ENCODE results near the gene STRA8.

STRA8 gene

DNA sequence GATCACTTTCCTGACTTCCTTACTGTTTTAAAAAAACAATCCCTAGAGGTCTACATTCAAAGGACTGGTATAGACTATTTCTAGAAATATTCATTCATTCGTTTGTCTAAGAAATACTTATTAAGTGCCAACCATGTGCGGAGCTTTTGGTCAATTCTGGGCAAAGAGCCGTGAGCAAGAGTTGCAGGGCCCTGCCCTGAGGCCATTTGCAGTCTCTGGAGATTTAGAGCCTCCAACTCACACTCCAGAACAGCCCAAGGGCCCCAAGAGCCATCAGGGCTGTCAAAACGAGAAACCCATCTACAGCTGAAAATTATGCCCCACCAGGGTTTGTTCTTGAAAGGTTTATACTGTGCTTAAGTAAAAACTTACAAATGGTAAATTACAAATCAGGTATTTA, 38.5 kb upstream of the STRA8 start:
- Histone ChIP-seq H3K4me1 (ENCODE audit: insufficient read depth, low read length) (peaks cover 5% of the 10 kb centered on the region), H2AFZ (ENCODE audit: low read depth, low read length) (no peak overlapping the region), H3K4me3 (ENCODE audit: low read length) (no peak overlapping the region), H3K27me3 (ENCODE audit: insufficient read depth, low read length) (no peaks in the 10 kb centered on the region), H3K9me3 (ENCODE audit: low read length) (no peaks in the 10 kb centered on the region), H3K36me3 (ENCODE audit: insufficient read depth, low read length) (peaks cover 33% of the 10 kb centered on the region)

DNA sequence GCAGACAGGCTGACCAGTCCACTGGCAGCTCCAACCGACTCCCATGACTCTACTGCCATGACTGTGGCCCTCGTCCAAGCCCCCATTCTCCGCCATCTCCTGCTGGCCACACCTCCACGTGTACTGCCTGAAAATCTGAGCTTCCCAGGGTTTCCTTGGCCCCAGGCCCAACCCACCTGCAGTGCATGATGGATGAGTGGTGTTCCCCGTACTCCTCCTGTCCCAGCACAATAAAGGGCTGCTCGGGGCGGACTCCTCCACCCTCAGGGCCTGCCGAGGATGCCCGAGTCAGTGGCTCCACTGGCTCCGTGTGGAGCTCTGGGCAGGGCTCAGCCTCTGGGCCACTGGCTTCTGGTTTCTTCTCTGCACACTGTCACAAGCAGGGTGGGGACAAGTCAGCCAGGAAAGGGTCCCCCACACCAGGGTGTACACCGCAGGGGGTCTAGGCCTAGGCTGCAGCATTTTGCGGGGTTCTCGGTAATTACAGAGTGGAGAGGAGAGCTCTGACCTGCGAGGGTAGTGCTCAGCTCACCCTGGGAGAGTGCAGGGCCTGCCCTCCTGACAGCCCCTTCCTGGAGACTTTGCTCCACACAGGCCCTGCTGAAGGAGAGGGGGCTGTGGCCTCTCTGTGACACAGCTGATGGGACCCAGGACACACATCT, 37.5 kb upstream of the STRA8 start:
- H3K36me3 ChIP-seq (ENCODE audit: insufficient read depth, low read length): peaks cover 33% of the 10 kb centered on the region
- H3K9me3 ChIP-seq (ENCODE audit: low read length): no peaks in the 10 kb centered on the region

GRCh38 chr7:135197343-135197742, 36.3 kb upstream of the STRA8 start:
- Histone ChIP-seq H2AFZ (ENCODE audit: low read depth, low read length) (no peak overlapping the region), H3K4me1 (ENCODE audit: insufficient read depth, low read length) (peaks cover 5% of the 10 kb centered on the region), H3K9me3 (ENCODE audit: low read length) (no peaks in the 10 kb centered on the region), H3K27me3 (ENCODE audit: insufficient read depth, low read length) (no peaks in the 10 kb centered on the region), H3K36me3 (ENCODE audit: insufficient read depth, low read length) (peaks cover 34% of the 10 kb centered on the region), H3K4me3 (ENCODE audit: low read length) (no peak overlapping the region)

More for the DNA sequence above, 37.5 kb upstream of the STRA8 start:
- H3K27me3 ChIP-seq (ENCODE audit: insufficient read depth, low read length): no peaks in the 10 kb centered on the region
- H3K4me1 ChIP-seq (ENCODE audit: insufficient read depth, low read length): peaks cover 5% of the 10 kb centered on the region
- no peak overlapping the region for H3K4me3 ChIP-seq (ENCODE audit: low read length)
- no peak overlapping the region for H2AFZ ChIP-seq (ENCODE audit: low read depth, low read length)

DNA sequence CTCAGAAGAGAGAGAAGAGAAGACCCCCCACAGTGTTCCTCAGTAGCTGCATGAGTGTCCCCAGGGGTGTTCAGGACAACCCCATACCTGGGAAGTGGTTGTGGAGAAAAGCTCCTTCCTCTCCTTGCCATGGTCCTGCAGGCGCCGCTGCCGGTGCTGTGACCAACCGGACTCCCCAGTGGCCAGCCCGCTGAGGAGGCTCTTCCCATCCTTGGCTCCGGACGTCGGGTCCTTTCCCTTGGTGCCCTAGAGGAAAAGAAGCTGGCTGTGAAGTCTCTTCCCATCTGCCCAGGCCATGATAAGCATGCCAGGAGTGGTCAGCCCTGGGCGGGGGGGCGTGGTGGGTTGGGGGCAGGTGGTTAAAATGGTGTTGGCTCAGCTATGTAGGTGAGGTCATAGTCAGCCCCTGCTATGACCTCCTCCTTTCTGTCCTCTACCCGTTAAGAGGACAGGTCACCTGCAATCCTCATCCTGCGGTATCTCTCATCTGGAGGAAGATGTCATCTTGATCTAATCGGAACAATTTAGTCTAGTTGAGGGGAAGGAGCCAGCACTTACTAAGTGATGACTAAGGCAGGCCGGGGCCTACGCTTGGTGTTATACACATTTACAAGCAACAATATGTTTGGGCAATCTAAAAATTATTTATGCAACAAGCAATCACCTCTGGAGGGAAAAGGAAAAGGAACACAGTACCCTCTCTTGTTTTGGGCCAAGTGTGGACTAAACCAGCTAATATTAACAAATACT, 35.6 kb upstream of the STRA8 start:
- Histone ChIP-seq H3K27me3 (ENCODE audit: insufficient read depth, low read length) (no peaks in the 10 kb centered on the region), H3K36me3 (ENCODE audit: insufficient read depth, low read length) (peaks cover 34% of the 10 kb centered on the region), H3K4me1 (ENCODE audit: insufficient read depth, low read length) (peaks cover 5% of the 10 kb centered on the region), H3K4me3 (ENCODE audit: low read length) (no peak overlapping the region), H3K9me3 (ENCODE audit: low read length) (no peaks in the 10 kb centered on the region), H2AFZ (ENCODE audit: low read depth, low read length) (no peak overlapping the region)

GRCh38 chr7:135199439-135199838, 34.2 kb upstream of the STRA8 start:
- Histone ChIP-seq H3K9me3 (ENCODE audit: low read length) (no peaks in the 10 kb centered on the region), H3K4me3 (ENCODE audit: low read length) (no peak overlapping the region), H2AFZ (ENCODE audit: low read depth, low read length) (no peak overlapping the region), H3K36me3 (ENCODE audit: insufficient read depth, low read length) (peaks cover 40% of the 10 kb centered on the region), H3K4me1 (ENCODE audit: insufficient read depth, low read length) (no peaks in the 10 kb centered on the region), H3K27me3 (ENCODE audit: insufficient read depth, low read length) (no peaks in the 10 kb centered on the region)

- H3K9me3 ChIP-seq (ENCODE audit: low read length): no peaks in the 10 kb centered on the region
- no peak overlapping the region for H2AFZ ChIP-seq (ENCODE audit: low read depth, low read length)
- no peaks in the 10 kb centered on the region for H3K4me1 ChIP-seq (ENCODE audit: insufficient read depth, low read length)
- H3K36me3 ChIP-seq (ENCODE audit: insufficient read depth, low read length): peaks cover 41% of the 10 kb centered on the region
- H3K27me3 ChIP-seq (ENCODE audit: insufficient read depth, low read length): no peaks in the 10 kb centered on the region
- H3K4me3 ChIP-seq (ENCODE audit: low read length): no peak overlapping the region
Observed at GRCh38 chr7:135200821-135201331, 32.8 kb upstream of the STRA8 start.

DNA sequence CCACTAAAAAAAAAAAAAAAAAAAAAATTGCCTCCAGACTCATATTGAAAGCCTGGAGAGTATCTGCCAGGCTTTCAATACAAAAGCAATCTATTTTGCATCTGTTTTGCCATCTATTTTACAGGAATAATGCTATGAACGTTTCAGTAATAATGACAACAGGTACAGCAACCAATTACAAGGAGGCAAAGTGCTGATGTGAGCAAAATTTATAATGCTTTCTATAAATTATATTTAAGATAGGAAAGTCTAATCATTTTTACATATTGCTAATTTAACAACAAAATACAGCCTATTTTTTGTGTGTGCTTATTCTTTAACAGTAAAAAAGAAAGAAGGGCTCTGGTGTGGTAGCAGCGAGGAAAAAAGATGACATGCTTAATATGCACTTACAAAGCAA, 32.3 kb upstream of the STRA8 start:
- H3K27me3 ChIP-seq (ENCODE audit: insufficient read depth, low read length): no peaks in the 10 kb centered on the region
- H3K4me1 ChIP-seq (ENCODE audit: insufficient read depth, low read length): no peaks in the 10 kb centered on the region
- H3K9me3 ChIP-seq (ENCODE audit: low read length): no peaks in the 10 kb centered on the region
- H2AFZ ChIP-seq (ENCODE audit: low read depth, low read length): no peak overlapping the region
- H3K4me3 ChIP-seq (ENCODE audit: low read length): no peak overlapping the region
- H3K36me3 ChIP-seq (ENCODE audit: insufficient read depth, low read length): peaks cover 40% of the 10 kb centered on the region

DNA sequence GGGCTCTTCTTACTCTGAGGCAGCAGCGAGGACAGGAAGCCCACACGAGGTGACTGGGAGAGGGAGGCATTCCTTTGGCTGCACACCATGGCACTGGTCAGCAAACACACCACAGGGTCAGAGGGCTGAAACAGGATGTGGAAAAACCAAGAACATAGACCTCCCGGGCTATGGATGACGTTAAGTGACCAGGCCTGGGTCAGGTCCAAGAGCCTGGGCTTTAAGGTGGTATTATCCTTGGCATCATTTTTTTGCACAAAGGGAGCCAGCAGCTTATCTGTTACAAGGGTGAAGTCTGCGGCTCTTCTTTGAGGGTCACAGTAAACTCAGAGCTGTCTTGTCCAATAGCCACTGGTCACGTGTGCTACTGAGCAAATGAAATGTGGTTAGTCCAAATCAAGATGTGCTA, 29.3 kb upstream of the STRA8 start:
- no peaks in the 10 kb centered on the region for H3K9me3 ChIP-seq (ENCODE audit: low read length)

DNA sequence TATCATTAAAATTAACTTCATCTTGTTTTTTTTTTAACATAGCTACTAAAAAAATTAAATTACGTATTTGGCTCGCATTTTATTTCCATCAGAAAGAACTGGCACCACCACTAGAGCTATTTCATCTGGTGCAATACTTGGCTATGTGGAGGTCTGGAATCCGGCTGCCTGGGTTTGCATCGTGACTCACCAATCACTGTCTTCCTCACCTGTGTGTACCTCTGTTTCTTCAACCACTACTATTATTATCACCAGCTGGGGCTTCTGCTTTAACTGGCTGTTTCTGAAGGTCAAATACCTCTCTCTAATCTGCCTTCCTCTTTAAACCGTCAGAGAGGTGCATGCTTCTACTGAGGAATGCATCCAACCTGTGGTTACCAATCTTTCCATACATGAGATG, 28.8 kb upstream of the STRA8 start:
- Histone ChIP-seq H2AFZ (ENCODE audit: low read depth, low read length) (no peak overlapping the region), H3K9me3 (ENCODE audit: low read length) (no peaks in the 10 kb centered on the region), H3K4me1 (ENCODE audit: insufficient read depth, low read length) (no peaks in the 10 kb centered on the region), H3K36me3 (ENCODE audit: insufficient read depth, low read length) (peaks cover 17% of the 10 kb centered on the region), H3K4me3 (ENCODE audit: low read length) (no peak overlapping the region), H3K27me3 (ENCODE audit: insufficient read depth, low read length) (no peaks in the 10 kb centered on the region)

More for the DNA sequence above, 29.3 kb upstream of the STRA8 start:
- Histone ChIP-seq H3K4me3 (ENCODE audit: low read length) (no peak overlapping the region), H3K27me3 (ENCODE audit: insufficient read depth, low read length) (no peaks in the 10 kb centered on the region), H2AFZ (ENCODE audit: low read depth, low read length) (no peak overlapping the region), H3K36me3 (ENCODE audit: insufficient read depth, low read length) (peaks cover 22% of the 10 kb centered on the region), H3K4me1 (ENCODE audit: insufficient read depth, low read length) (no peaks in the 10 kb centered on the region)

- Histone ChIP-seq H3K9me3 (ENCODE audit: low read length) (no peaks in the 10 kb centered on the region), H3K27me3 (ENCODE audit: insufficient read depth, low read length) (no peaks in the 10 kb centered on the region), H3K36me3 (ENCODE audit: insufficient read depth, low read length) (peaks cover 17% of the 10 kb centered on the region), H2AFZ (ENCODE audit: low read depth, low read length) (no peak overlapping the region), H3K4me1 (ENCODE audit: insufficient read depth, low read length) (peaks cover 3% of the 10 kb centered on the region), H3K4me3 (ENCODE audit: low read length) (no peak overlapping the region)
Observed at GRCh38 chr7:135205850-135206249, 27.8 kb upstream of the STRA8 start.

- H2AFZ ChIP-seq (ENCODE audit: low read depth, low read length): no peak overlapping the region
- H3K9me3 ChIP-seq (ENCODE audit: low read length): no peaks in the 10 kb centered on the region
- H3K4me3 ChIP-seq (ENCODE audit: low read length): no peak overlapping the region
- peaks cover 6% of the 10 kb centered on the region for H3K4me1 ChIP-seq (ENCODE audit: insufficient read depth, low read length)
- H3K27me3 ChIP-seq (ENCODE audit: insufficient read depth, low read length): no peaks in the 10 kb centered on the region
- peaks cover 15% of the 10 kb centered on the region for H3K36me3 ChIP-seq (ENCODE audit: insufficient read depth, low read length)
Observed at GRCh38 chr7:135206941-135207391, 26.7 kb upstream of the STRA8 start.

- peaks cover 7% of the 10 kb centered on the region for H3K4me1 ChIP-seq (ENCODE audit: insufficient read depth, low read length)
- peaks cover 15% of the 10 kb centered on the region for H3K36me3 ChIP-seq (ENCODE audit: insufficient read depth, low read length)
- no peak overlapping the region for H3K4me3 ChIP-seq (ENCODE audit: low read length)
- no peak overlapping the region for H2AFZ ChIP-seq (ENCODE audit: low read depth, low read length)
- no peaks in the 10 kb centered on the region for H3K27me3 ChIP-seq (ENCODE audit: insufficient read depth, low read length)
- no peaks in the 10 kb centered on the region for H3K9me3 ChIP-seq (ENCODE audit: low read length)
Observed at GRCh38 chr7:135207406-135208101, 26.1 kb upstream of the STRA8 start.
